RWPE2 (cell line): ENCODE data around the gene ZSWIM7.

Experiments
- ATAC-seq: fragments of 200-7000 bp; cut with Tn5 transposase; 3 replicates; pipeline ENCODE4 v1.9.1; 2021; ENCODE audit warnings: low read depth
- DNase-seq: peaks from one replicate; pipeline ENCODE4 v3.0.0-alpha.2; 2020; ENCODE audit warnings: low spot score
- H3K27ac ChIP-seq: fragments of 450-650 bp; 2 replicates; pipeline ENCODE4 v1.5.1; 2017; ENCODE audit warnings: mild to moderate bottlenecking; ENCODE audit not compliant: poor library complexity, severe bottlenecking
- H3K27me3 ChIP-seq: fragments of 250-450 bp; sonication (Bioruptor Pico); 2 replicates; pipeline ENCODE4 v1.5.1; 2021; ENCODE audit warnings: mild to moderate bottlenecking, moderate library complexity; ENCODE audit not compliant: insufficient read depth, poor library complexity, severe bottlenecking
- H3K36me3 ChIP-seq: fragments of 250-450 bp; sonication (Bioruptor Pico); 2 replicates; pipeline ENCODE4 v1.5.1; 2020; ENCODE audit warnings: low read depth, mild to moderate bottlenecking, moderate library complexity
- H3K4me1 ChIP-seq: fragments of 250-450 bp; sonication (Bioruptor Pico); 2 replicates; pipeline ENCODE4 v1.5.1; 2021; ENCODE audit warnings: mild to moderate bottlenecking, moderate library complexity; ENCODE audit not compliant: insufficient read depth, poor library complexity, severe bottlenecking
- H3K4me3 ChIP-seq: fragments of 250-450 bp; sonication (Bioruptor Pico); 2 replicates; pipeline ENCODE4 v1.5.1; 2021; ENCODE audit warnings: mild to moderate bottlenecking, moderate library complexity; ENCODE audit not compliant: severe bottlenecking
- H3K9me3 ChIP-seq: fragments of 250-450 bp; sonication (Bioruptor Pico); 2 replicates; pipeline ENCODE4 v1.5.1; 2021; ENCODE audit warnings: mild to moderate bottlenecking, moderate library complexity; ENCODE audit not compliant: severe bottlenecking
- CTCF ChIP-seq: fragments of 450-650 bp; IDR thresholded peaks from one replicate; pipeline ENCODE4 v1.5.1; 2017; ENCODE audit warnings: mild to moderate bottlenecking, moderate library complexity; ENCODE audit not compliant: poor library complexity, severe bottlenecking

Gene ZSWIM7

GRCh38 chr17:16027708-16028584 lies 28.4 kb upstream of the ZSWIM7 start:
- H3K9me3 ChIP-seq: no peaks in the 10 kb centered on the region
- H3K27me3 ChIP-seq: no peaks in the 10 kb centered on the region
- DNase-seq: peak; percentile 69
- peaks cover 21% of the 10 kb centered on the region for H3K4me1 ChIP-seq
- H3K4me3 ChIP-seq: no peak overlapping the region
- peak overlapping the region; percentile 89 for H3K27ac ChIP-seq
- H3K36me3 ChIP-seq: peaks cover 91% of the 10 kb centered on the region
- TF ChIP-seq CTCF: no peak
- peak; percentile 99 for ATAC-seq

- H3K9me3 ChIP-seq: no peaks in the 10 kb centered on the region
- no peak for ATAC-seq
- peak overlapping the region; percentile 89 for H3K27ac ChIP-seq
- H3K27me3 ChIP-seq: no peaks in the 10 kb centered on the region
- H3K4me1 ChIP-seq: peaks cover 21% of the 10 kb centered on the region
- H3K36me3 ChIP-seq: peaks cover 91% of the 10 kb centered on the region
- TF ChIP-seq CTCF: no peak
- DNase-seq: no peak
- no peak overlapping the region for H3K4me3 ChIP-seq
Measured at GRCh38 chr17:16026895-16027294, 27.4 kb upstream of the ZSWIM7 start.

- Histone ChIP-seq H3K36me3 (peaks cover 87% of the 10 kb centered on the region), H3K27me3 (no peaks in the 10 kb centered on the region), H3K4me3 (no peak overlapping the region), H3K9me3 (no peaks in the 10 kb centered on the region), H3K27ac (no peak overlapping the region), H3K4me1 (peaks cover 21% of the 10 kb centered on the region)
- no peak for ATAC-seq
- no peak for TF ChIP-seq CTCF
- no peak for DNase-seq
Measured at GRCh38 chr17:16025202-16025601, 25.7 kb upstream of the ZSWIM7 start.

- Histone ChIP-seq H3K27me3 (no peaks in the 10 kb centered on the region), H3K4me1 (peaks cover 16% of the 10 kb centered on the region), H3K9me3 (no peaks in the 10 kb centered on the region), H3K4me3 (no peak overlapping the region), H3K27ac (no peak overlapping the region), H3K36me3 (peaks cover 85% of the 10 kb centered on the region)
- no peak for ATAC-seq
- no peak for TF ChIP-seq CTCF
- no peak for DNase-seq
Measured at GRCh38 chr17:16023881-16024280, 24.4 kb upstream of the ZSWIM7 start.

GRCh38 chr17:16019347-16019746 lies 19.8 kb upstream of the ZSWIM7 start:
- H3K36me3 ChIP-seq: peaks cover 87% of the 10 kb centered on the region
- no peak for DNase-seq
- ATAC-seq: no peak
- no peak overlapping the region for H3K27ac ChIP-seq
- no peaks in the 10 kb centered on the region for H3K9me3 ChIP-seq
- H3K4me3 ChIP-seq: no peak overlapping the region
- H3K27me3 ChIP-seq: no peaks in the 10 kb centered on the region
- H3K4me1 ChIP-seq: peaks cover 7% of the 10 kb centered on the region
- TF ChIP-seq CTCF: no peak
